IMR-90 (cell line): ENCODE measurements around the gene CLBA1. TPM values are rescaled to one million over a fixed set of nuclear protein-coding genes. Genes with fewer than 3 reads are reported as not detected.

Source experiments
- ATAC-seq: fragments of 200-7000 bp; cut with Tn5 transposase; 2 replicates; pipeline ENCODE4 v1.9.1; 2020; ENCODE audit warnings: low read depth, mild to moderate bottlenecking, moderate library complexity
- BruUV-seq: library from RNA; stranded (reverse); fragments of 400-500 nt; replicated peaks from 2 replicates; lab custom pipeline; 2021; lab: Mats Ljungman, UMichigan
- CTCF ChIA-PET: fragments of 300-600 bp; formaldehyde crosslinking; extraction: SDS; loops from one replicate; lab custom pipeline; 2021; ENCODE audit warnings: antibody characterized with exemption; lab: Yijun Ruan, JAX
- POLR2A ChIA-PET: fragments of 300-600 bp; sonication (Branson Sonifier 250); formaldehyde crosslinking; loops from one replicate; lab custom pipeline; 2022; ENCODE audit warnings: antibody characterized with exemption; ENCODE audit not compliant: unreplicated experiment; lab: Charles Lee
- DNase-seq: peaks from one replicate; pipeline ENCODE4 v3.0.0; 2013
- H2AFZ ChIP-seq: replicated peaks from 2 replicates; pipeline ENCODE3; 2013; ENCODE audit warnings: low read length, mild to moderate bottlenecking; ENCODE audit not compliant: poor library complexity
- H2AK5ac ChIP-seq: 2 replicates; pipeline ENCODE4 v1.6.1; 2013; ENCODE audit warnings: low read depth, low read length, inconsistent platforms
- H2AK9ac ChIP-seq: replicated peaks from 2 replicates; pipeline ENCODE3; 2013; ENCODE audit warnings: mild to moderate bottlenecking, low read depth, low read length, moderate library complexity; ENCODE audit not compliant: poor library complexity
- H2BK120ac ChIP-seq: 2 replicates; pipeline ENCODE4 v1.6.1; 2013; ENCODE audit warnings: low read depth, low read length, inconsistent platforms
- H2BK15ac ChIP-seq: 3 replicates; pipeline ENCODE4 v1.6.1; 2013; ENCODE audit warnings: low read depth, low read length, inconsistent platforms
- H2BK20ac ChIP-seq: 2 replicates; pipeline ENCODE4 v1.6.1; 2013; ENCODE audit warnings: low read depth, mild to moderate bottlenecking, inconsistent platforms, low read length, moderate library complexity
- H2BK5ac ChIP-seq: 2 replicates; pipeline ENCODE4 v1.6.1; 2013; ENCODE audit warnings: mild to moderate bottlenecking, low read depth, low read length, inconsistent platforms; ENCODE audit not compliant: poor library complexity, severe bottlenecking
- H3K14ac ChIP-seq: replicated peaks from 2 replicates; pipeline ENCODE4 v1.6.1; 2013; ENCODE audit warnings: low read depth, low read length, inconsistent platforms
- H3K18ac ChIP-seq: 2 replicates; pipeline ENCODE4 v1.6.1; 2013; ENCODE audit warnings: low read depth, low read length, control low read depth
- H3K23ac ChIP-seq: 2 replicates; pipeline ENCODE4 v1.6.1; 2013; ENCODE audit warnings: low read depth, low read length, inconsistent platforms
- H3K27ac ChIP-seq: 2 replicates; pipeline ENCODE4 v1.5.1; 2013; ENCODE audit warnings: mild to moderate bottlenecking, control low read depth, low read length; ENCODE audit not compliant: insufficient read depth
- H3K27me3 ChIP-seq: 2 replicates; pipeline ENCODE4 v1.6.1; 2013; ENCODE audit warnings: low read length; ENCODE audit not compliant: control insufficient read depth, insufficient read depth
- H3K36me3 ChIP-seq: 2 replicates; pipeline ENCODE4 v1.6.1; 2013; ENCODE audit warnings: low read length, mixed read lengths; ENCODE audit not compliant: control insufficient read depth, insufficient read depth
- H3K4ac ChIP-seq: 2 replicates; pipeline ENCODE4 v1.6.1; 2013; ENCODE audit warnings: low read depth, low read length, inconsistent platforms
- H3K4me1 ChIP-seq: 2 replicates; pipeline ENCODE4 v1.6.1; 2013; ENCODE audit warnings: low read length, mixed read lengths; ENCODE audit not compliant: control insufficient read depth, insufficient read depth
- H3K4me2 ChIP-seq: 2 replicates; pipeline ENCODE4 v1.6.1; 2013; ENCODE audit warnings: low read depth, mild to moderate bottlenecking, control low read depth, low read length, moderate library complexity
- H3K4me3 ChIP-seq: 2 replicates; pipeline ENCODE4 v1.5.1; 2013; ENCODE audit warnings: low read depth, mild to moderate bottlenecking, control low read depth, low read length, moderate library complexity; ENCODE audit not compliant: insufficient read depth
- H3K56ac ChIP-seq: 2 replicates; pipeline ENCODE4 v1.6.1; 2013; ENCODE audit warnings: low read length, inconsistent platforms; ENCODE audit not compliant: insufficient read depth; ENCODE audit errors: extremely low read depth
- H3K79me1 ChIP-seq, 2 experiments: 2 replicates each; pipeline ENCODE4 v1.6.1; 2013; ENCODE audit warnings: low read length in 2 of 2, inconsistent platforms in 1 of 2, low read depth in 1 of 2
- H3K9ac ChIP-seq: 2 replicates; pipeline ENCODE4 v1.6.1; 2013; ENCODE audit warnings: low read depth, low read length, control low read depth
- H3K9me1 ChIP-seq: 2 replicates; pipeline ENCODE4 v1.6.1; 2013; ENCODE audit warnings: low read length, inconsistent platforms; ENCODE audit not compliant: insufficient read depth
- H3K9me3 ChIP-seq: 2 replicates; pipeline ENCODE4 v1.6.1; 2013; ENCODE audit warnings: low read length; ENCODE audit not compliant: control insufficient read depth, insufficient read depth
- H4K20me1 ChIP-seq: 2 replicates; pipeline ENCODE4 v1.6.1; 2013; ENCODE audit warnings: low read length, inconsistent platforms; ENCODE audit not compliant: insufficient read depth
- H4K5ac ChIP-seq: 2 replicates; pipeline ENCODE4 v1.6.1; 2013; ENCODE audit warnings: mild to moderate bottlenecking, low read depth, low read length, control low read depth
- H4K8ac ChIP-seq, 2 experiments: 2 replicates each; pipeline ENCODE4 v1.6.1; 2013; ENCODE audit warnings: low read depth in 2 of 2, low read length in 2 of 2, control low read depth in 1 of 2, inconsistent platforms in 1 of 2
- H4K91ac ChIP-seq: 2 replicates; pipeline ENCODE4 v1.6.1; 2013; ENCODE audit warnings: low read depth, low read length, inconsistent platforms; ENCODE audit not compliant: insufficient read depth
- MAZ ChIP-seq: IDR thresholded peaks from 2 replicates; pipeline ENCODE4 v1.6.1; 2012; ENCODE audit warnings: low read depth, mild to moderate bottlenecking, low read length, improper control_type of control experiment, moderate library complexity, borderline replicate concordance
- WGBS, 2 experiments: methylation state at CpG; one replicate each; pipeline versions ENCODE4 v1.1.5 to v1.1.7; 2013; ENCODE audit warnings: missing lambda C conversion rate in 2 of 2; ENCODE audit not compliant: insufficient read length in 1 of 2; ENCODE audit errors: extremely low coverage in 2 of 2; 5-methylcytosine and 5-hydroxymethylcytosine counted together
- dilution Hi-C: fragments of 300-500 bp; cut with HindIII; formaldehyde crosslinking; loops from one replicate; pipeline ENCODE4 v1.14.3; 2018; ENCODE audit warnings: low sequenced_read_pairs; ENCODE audit not compliant: unreplicated experiment
- in situ Hi-C: fragments of 300-500 bp; cut with MboI; formaldehyde crosslinking; loops from 3 replicates; pipeline ENCODE4 v1.14.3; 2019; ENCODE audit warnings: low sequenced_read_pairs, inconsistent platforms, mixed read lengths
- intact Hi-C: fragments of 100-400 bp; cut with micrococcal nuclease; formaldehyde crosslinking; loops from 2 replicates; pipeline ENCODE4 v1.10.0; 2022
- polyA plus RNA-seq, 3 experiments: library from polyadenylated mRNA; depleted of rRNA; stranded (reverse); fragments of >200 nt; gene quantifications; 2 replicates each; pipeline ENCODE4 v1.2.3, GENCODE V29; 2012; ENCODE audit warnings: low replicate concordance in 1 of 3
- total RNA-seq: library from RNA; depleted of rRNA; stranded (reverse); fragments of >200 nt; gene quantifications from 2 replicates; pipeline ENCODE4 v1.2.3, GENCODE V29; 2012

Gene CLBA1
- total and polyA plus RNA-seq, 2 of the 4 experiments (the other 2 are of a cell fraction): 2.7 to 6.2 TPM

- no peaks in the 10 kb centered on the region for H3K9me3 ChIP-seq
- no peaks in the 10 kb centered on the region for H3K36me3 ChIP-seq
- H3K9ac ChIP-seq: no peak overlapping the region
- no peak overlapping the region for H3K14ac ChIP-seq
- ATAC-seq (no peak), DNase-seq (no peak)
- H2BK5ac ChIP-seq: no peak overlapping the region
- H2AK9ac ChIP-seq: no peak overlapping the region
- no peak overlapping the region for H3K4ac ChIP-seq
- no peak overlapping the region for H2AFZ ChIP-seq
- no peak overlapping the region for H3K56ac ChIP-seq
- no peaks in the 10 kb centered on the region for H4K20me1 ChIP-seq
- H3K4me3 ChIP-seq: no peak overlapping the region
- no peak overlapping the region for H3K18ac ChIP-seq
- no peak overlapping the region for H3K27ac ChIP-seq
- no peak overlapping the region for H4K8ac ChIP-seq
- no peak overlapping the region for H2AK5ac ChIP-seq
- no peak overlapping the region for H3K4me2 ChIP-seq
- H4K91ac ChIP-seq: no peak overlapping the region
- H2BK15ac ChIP-seq: no peak overlapping the region
- in situ Hi-C loops: loop anchor here (5.0 kb wide), 1 partner anchor 34 kb away; no protein-coding TSS in a partner anchor
- no peaks in the 10 kb centered on the region for H3K79me1 ChIP-seq
- intact Hi-C loops: no loop called here
- H3K4me1 ChIP-seq: no peaks in the 10 kb centered on the region
- BruUV-seq: no TSS peak
- no CpG with 5 or more reads among the region's 11 CpGs for WGBS, 2 experiments
- no peak overlapping the region for H2BK20ac ChIP-seq
- CTCF ChIA-PET: interaction anchor here (1.2 kb wide), 1 partner anchor 107 kb away, joined by 3 read pairs; no protein-coding TSS in a partner anchor
- no peak overlapping the region for H2BK120ac ChIP-seq
- TF ChIP-seq MAZ: no peak
- H3K27me3 ChIP-seq: peaks cover 43% of the 10 kb centered on the region
- no peaks in the 10 kb centered on the region for H3K9me1 ChIP-seq
- dilution Hi-C loops: loop anchor here (10.0 kb wide), 1 partner anchor 117 kb away; no protein-coding TSS in a partner anchor
- no peak overlapping the region for H4K5ac ChIP-seq
- no peak overlapping the region for H3K23ac ChIP-seq
- POLR2A ChIA-PET: interaction anchor here (0.5 kb wide), 1 partner anchor 115 kb away, joined by 7 read pairs; no protein-coding TSS in a partner anchor
Observed at GRCh38 chr14:104937694-104938365, 47.8 kb upstream of the CLBA1 start.
